ENCODE measurements around the gene RAP1B.

Gene RAP1B

DNA sequence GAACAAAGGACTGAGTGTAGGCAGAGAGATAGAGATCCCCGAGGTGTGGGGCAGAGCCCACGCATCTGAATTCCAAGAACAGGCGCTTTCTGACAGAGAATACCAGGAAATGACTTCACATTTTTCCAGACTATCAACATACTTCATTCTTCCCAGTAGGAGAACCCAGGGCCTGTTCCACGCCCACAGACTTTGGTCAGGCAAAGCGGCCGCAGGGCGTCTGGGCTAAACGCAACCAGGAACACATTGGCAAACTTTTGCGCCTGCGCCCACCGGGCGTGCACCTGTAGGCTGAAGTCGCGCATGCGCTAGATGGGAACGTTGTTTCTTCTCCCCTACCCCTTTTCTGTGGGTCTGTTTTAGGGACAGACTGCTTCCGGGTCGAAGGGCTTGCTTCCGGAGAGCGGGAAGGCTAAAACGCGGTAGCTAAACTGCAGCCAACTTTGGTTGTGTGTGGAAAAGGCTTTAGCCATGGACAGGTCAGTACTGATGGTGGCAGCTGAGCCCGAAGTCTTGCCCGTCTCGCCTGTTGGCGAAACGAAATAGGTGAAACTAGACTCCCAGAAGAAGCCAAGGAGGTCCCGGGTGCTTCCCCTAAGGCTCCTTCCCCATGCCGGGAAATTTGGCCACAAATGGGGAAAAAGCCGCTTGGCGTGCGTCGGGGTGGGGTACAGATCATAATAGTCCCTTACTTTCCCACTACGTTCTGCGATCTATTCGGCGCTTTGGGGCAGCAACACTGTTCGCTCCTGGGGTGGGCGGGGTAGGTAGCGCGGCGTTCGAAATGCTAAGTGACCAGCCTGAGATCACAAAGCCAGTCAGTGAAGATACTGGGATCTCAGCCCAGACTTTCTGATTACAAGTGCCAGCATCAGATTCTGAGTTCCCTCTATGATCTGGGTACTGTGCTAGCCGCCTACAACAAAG lies 76.2 kb downstream of the RAP1B start, which contains the start of gene NUP107:
TSS of gene NUP107 (plus strand) at position 384 of the 927 bp plus-strand sequence. CDS start at position 472, 88 bp downstream.
- in situ Hi-C loops (cut with MboI; ENCODE audit: low sequenced_read_pairs), result no loop called here

DNA sequence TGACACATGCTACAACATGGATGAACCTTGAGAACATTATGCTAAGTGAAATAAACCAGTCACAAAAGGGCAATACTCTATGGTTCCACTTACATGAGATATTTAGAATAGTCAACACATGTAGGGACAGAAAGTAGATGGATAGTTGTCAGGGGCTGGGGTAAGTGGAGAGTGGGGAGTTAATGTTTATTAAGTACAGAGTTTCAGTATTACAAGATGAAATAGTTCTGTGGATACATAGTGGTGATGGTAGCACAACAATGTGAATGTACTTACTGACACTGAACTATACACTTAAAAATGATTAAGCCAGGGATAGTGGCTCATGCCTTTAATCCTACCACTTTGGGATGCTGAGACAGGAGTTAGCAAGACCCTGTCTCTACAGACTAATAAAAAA lies 84.8 kb downstream of the RAP1B start:
- in situ Hi-C loops (cut with MboI; ENCODE audit: low sequenced_read_pairs), result no loop called here

DNA sequence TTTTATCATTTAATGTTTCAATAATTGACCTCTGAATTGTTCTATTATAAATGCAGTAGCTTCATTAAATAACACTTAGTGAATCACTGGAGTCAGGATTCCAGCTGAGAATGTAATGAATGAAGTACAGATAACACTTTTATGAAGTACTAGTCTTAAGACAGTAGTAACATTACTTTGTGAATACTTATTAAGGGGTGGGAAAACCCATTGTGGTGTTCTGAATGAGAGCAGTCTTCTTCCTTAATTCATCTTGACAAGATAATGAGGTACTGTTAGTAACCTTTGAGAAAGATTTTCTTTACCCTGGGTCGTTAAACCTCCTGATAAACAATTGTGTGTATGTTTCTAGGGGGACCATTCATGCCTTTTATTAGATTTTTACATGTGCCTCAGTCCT lies 88.8 kb downstream of the RAP1B start:
- in situ Hi-C loops (cut with MboI; ENCODE audit: low sequenced_read_pairs), result no loop called here
